Neural progenitor cell (in vitro differentiated cells): ENCODE results near the gene MEF2D. TPM values are rescaled to one million over a fixed set of nuclear protein-coding genes. Genes with fewer than 3 reads are reported as not detected.

Experiments
- DNase-seq: peaks from one replicate; pipeline ENCODE4 v3.0.0-alpha.2; 2016; ENCODE audit warnings: low spot score
- H2AFZ ChIP-seq: fragments of 200-600 bp; sonication (generic); replicated peaks from 2 replicates; pipeline ENCODE4 v1.6.1; 2016; ENCODE audit warnings: antibody characterized with exemption
- H3F3A ChIP-seq: fragments of 200-600 bp; sonication (generic); 2 replicates; pipeline ENCODE4 v1.6.1; 2016; ENCODE audit warnings: antibody characterized with exemption, low read depth
- H3K27ac ChIP-seq: fragments of 200-600 bp; sonication (generic); 2 replicates; pipeline ENCODE4 v1.5.1; 2016; ENCODE audit warnings: mild to moderate bottlenecking
- H3K27me3 ChIP-seq: fragments of 200-600 bp; sonication (generic); 2 replicates; pipeline ENCODE4 v1.6.1; 2016; ENCODE audit warnings: mild to moderate bottlenecking, moderate library complexity
- H3K36me3 ChIP-seq: fragments of 200-600 bp; sonication (generic); 2 replicates; pipeline ENCODE4 v1.5.1; 2016
- H3K4me1 ChIP-seq: fragments of 200-600 bp; sonication (generic); 2 replicates; pipeline ENCODE4 v1.6.1; 2016; ENCODE audit warnings: mixed run types
- H3K4me2 ChIP-seq: fragments of 200-600 bp; sonication (generic); 2 replicates; pipeline ENCODE4 v1.6.1; 2016
- H3K4me3 ChIP-seq: fragments of 200-600 bp; sonication (generic); 2 replicates; pipeline ENCODE4 v1.5.1; 2016
- H3K79me2 ChIP-seq: fragments of 200-600 bp; sonication (generic); 2 replicates; pipeline ENCODE4 v1.6.1; 2016; ENCODE audit warnings: low read depth
- H3K9ac ChIP-seq: fragments of 200-600 bp; sonication (generic); 2 replicates; pipeline ENCODE4 v1.6.1; 2016
- H3K9me3 ChIP-seq: fragments of 200-600 bp; sonication (generic); 2 replicates; pipeline ENCODE4 v1.5.1; 2016; ENCODE audit warnings: low read depth
- H4K20me1 ChIP-seq: fragments of 200-600 bp; sonication (generic); 2 replicates; pipeline ENCODE4 v1.6.1; 2016; ENCODE audit warnings: low read depth
- H3K27ac Mint-ChIP-seq: 3 replicates; pipeline ENCODE4 v1.8.0; 2021; ENCODE audit warnings: mixed read lengths
- H3K27me3 Mint-ChIP-seq: 2 replicates; pipeline ENCODE4 v1.8.0; 2022; ENCODE audit warnings: low read depth, mild to moderate bottlenecking, inconsistent platforms, moderate library complexity, mixed read lengths; ENCODE audit not compliant: insufficient read depth
- H3K36me3 Mint-ChIP-seq: 3 replicates; pipeline ENCODE4 v1.8.0; 2021; ENCODE audit warnings: mixed read lengths
- H3K4me1 Mint-ChIP-seq: 3 replicates; pipeline ENCODE4 v1.8.0; 2021; ENCODE audit warnings: mixed read lengths
- H3K4me3 Mint-ChIP-seq: 3 replicates; pipeline ENCODE4 v1.8.0; 2021; ENCODE audit warnings: mild to moderate bottlenecking, moderate library complexity, mixed read lengths
- H3K9me3 Mint-ChIP-seq: 3 replicates; pipeline ENCODE4 v1.8.0; 2020; ENCODE audit warnings: mixed read lengths
- CTCF ChIP-seq: fragments of 200-600 bp; sonication (generic); IDR thresholded peaks from 2 replicates; pipeline ENCODE4 v1.5.1; 2017; ENCODE audit warnings: antibody characterized with exemption, mild to moderate bottlenecking
- EZH2 ChIP-seq: fragments of 200-600 bp; sonication (generic); IDR thresholded peaks from 2 replicates; pipeline ENCODE4 v1.6.1; 2017; ENCODE audit warnings: antibody characterized with exemption, mild to moderate bottlenecking, moderate library complexity
- EZH2phosphoT487 ChIP-seq: fragments of 200-600 bp; sonication (generic); IDR thresholded peaks from 2 replicates; pipeline ENCODE4 v1.6.1; 2017; ENCODE audit warnings: antibody characterized with exemption
- total RNA-seq: library from RNA; depleted of rRNA; stranded (reverse); fragments of >200 nt; gene quantifications from 2 replicates; pipeline ENCODE4 v1.2.3, GENCODE V29; 2015; ENCODE audit warnings: low replicate concordance

Gene MEF2D
- total RNA-seq, 1 donor from 2014 or later: 1.8 TPM

- peaks cover 29% of the 10 kb centered on the region for H3K36me3 Mint-ChIP-seq
- H3K9me3 Mint-ChIP-seq: no peaks in the 10 kb centered on the region
- Histone ChIP-seq H3K27me3 (no peaks in the 10 kb centered on the region), H3K79me2 (no peaks in the 10 kb centered on the region), H3K4me2 (no peak overlapping the region), H3K9me3 (no peaks in the 10 kb centered on the region), H3K4me1 (no peaks in the 10 kb centered on the region), H3F3A (no peaks in the 10 kb centered on the region), H4K20me1 (no peaks in the 10 kb centered on the region), H3K9ac (no peak overlapping the region), H3K4me3 (no peak overlapping the region), H2AFZ (no peak overlapping the region), H3K27ac (no peak overlapping the region), H3K36me3 (no peaks in the 10 kb centered on the region)
- peaks cover 10% of the 10 kb centered on the region for H3K27me3 Mint-ChIP-seq
- DNase-seq: no peak
- TF ChIP-seq EZH2 (no peak), CTCF (no peak), EZH2phosphoT487 (no peak)
- H3K27ac Mint-ChIP-seq: no peak overlapping the region
- H3K4me3 Mint-ChIP-seq: no peak overlapping the region
- no peaks in the 10 kb centered on the region for H3K4me1 Mint-ChIP-seq
Measured at GRCh38 chr1:156547982-156548381, 47.4 kb upstream of the MEF2D start.

- Histone ChIP-seq H3K27me3 (no peaks in the 10 kb centered on the region), H3K79me2 (no peaks in the 10 kb centered on the region), H3F3A (no peaks in the 10 kb centered on the region), H3K27ac (no peak overlapping the region), H3K4me2 (no peak overlapping the region), H3K9me3 (no peaks in the 10 kb centered on the region), H2AFZ (no peak overlapping the region), H4K20me1 (no peaks in the 10 kb centered on the region), H3K36me3 (no peaks in the 10 kb centered on the region), H3K4me1 (no peaks in the 10 kb centered on the region), H3K4me3 (no peak overlapping the region), H3K9ac (no peak overlapping the region)
- H3K36me3 Mint-ChIP-seq: peaks cover 29% of the 10 kb centered on the region
- H3K9me3 Mint-ChIP-seq: no peaks in the 10 kb centered on the region
- TF ChIP-seq CTCF: no peak
- TF ChIP-seq EZH2: no peak
- TF ChIP-seq EZH2phosphoT487: no peak
- H3K4me3 Mint-ChIP-seq: no peak overlapping the region
- no peak for DNase-seq
- no peak overlapping the region for H3K27ac Mint-ChIP-seq
- peaks cover 10% of the 10 kb centered on the region for H3K27me3 Mint-ChIP-seq
- no peaks in the 10 kb centered on the region for H3K4me1 Mint-ChIP-seq
Measured at GRCh38 chr1:156547434-156547833, 46.9 kb upstream of the MEF2D start.

- H3K4me2 ChIP-seq: no peak overlapping the region
- H2AFZ ChIP-seq: no peak overlapping the region
- no peaks in the 10 kb centered on the region for H3F3A ChIP-seq
- Mint-ChIP-seq H3K9me3 (no peaks in the 10 kb centered on the region), H3K4me1 (no peaks in the 10 kb centered on the region), H3K27me3 (peaks cover 9% of the 10 kb centered on the region), H3K36me3 (peaks cover 24% of the 10 kb centered on the region), H3K4me3 (no peak overlapping the region), H3K27ac (no peak overlapping the region)
- H3K36me3 ChIP-seq: no peaks in the 10 kb centered on the region
- H3K27me3 ChIP-seq: no peaks in the 10 kb centered on the region
- no peaks in the 10 kb centered on the region for H4K20me1 ChIP-seq
- no peak for TF ChIP-seq EZH2
- TF ChIP-seq CTCF: no peak
- no peak for TF ChIP-seq EZH2phosphoT487
- no peaks in the 10 kb centered on the region for H3K4me1 ChIP-seq
- no peaks in the 10 kb centered on the region for H3K9me3 ChIP-seq
- no peak for DNase-seq
- no peaks in the 10 kb centered on the region for H3K79me2 ChIP-seq
- H3K9ac ChIP-seq: no peak overlapping the region
- no peak overlapping the region for H3K4me3 ChIP-seq
- no peak overlapping the region for H3K27ac ChIP-seq
Measured at GRCh38 chr1:156546267-156546666, 45.7 kb upstream of the MEF2D start.
